Natural killer cell (primary cell): ENCODE results near the gene ZNF728. TPM values are rescaled to one million over a fixed set of nuclear protein-coding genes. Genes with fewer than 3 reads are reported as not detected.
"Not testable (repeated sequence)": the region's sequence is repeated elsewhere in the genome, so short reads cannot be mapped to it uniquely, and the experiment has no call there.

ENCODE experiments used
- ATAC-seq, 3 donors: fragments of 150-1000 bp in 2 of 3; fragments of 200-7000 bp in 1 of 3; cut with Tn5 transposase; 1 replicate in 1 of 3; 2 replicates in 2 of 3; pipeline ENCODE4 v1.10.0; 2021; ENCODE audit warnings: mild to moderate bottlenecking in 2 of 3, moderate library complexity in 2 of 3
- DNase-seq, 2 donors: peaks; one replicate each; pipeline versions ENCODE4 v3.0.0 to v3.0.0-alpha.2; 2013 to 2021; ENCODE audit warnings: mixed read lengths in 1 of 2
- H3K27ac ChIP-seq: one replicate; pipeline ENCODE4 v1.5.1; 2013; ENCODE audit warnings: mild to moderate bottlenecking, low read length
- H3K27me3 ChIP-seq: one replicate; pipeline ENCODE4 v1.6.1; 2013; ENCODE audit warnings: low read length; ENCODE audit not compliant: control insufficient read depth, insufficient read depth
- H3K36me3 ChIP-seq: one replicate; pipeline ENCODE4 v1.6.1; 2013; ENCODE audit warnings: low read length; ENCODE audit not compliant: control insufficient read depth, insufficient read depth
- H3K4me1 ChIP-seq: one replicate; pipeline ENCODE4 v1.6.1; 2013; ENCODE audit warnings: low read length; ENCODE audit not compliant: control insufficient read depth, insufficient read depth
- H3K4me3 ChIP-seq: one replicate; pipeline ENCODE4 v1.5.1; 2013; ENCODE audit warnings: low read length
- H3K9me3 ChIP-seq: one replicate; pipeline ENCODE4 v1.6.1; 2013; ENCODE audit warnings: low read length; ENCODE audit not compliant: control insufficient read depth, insufficient read depth
- H3K27ac Mint-ChIP-seq, 2 donors: one replicate each; pipeline ENCODE4 v1.8.0; 2022; ENCODE audit warnings: mild to moderate bottlenecking in 2 of 2, mixed read lengths in 2 of 2, moderate library complexity in 1 of 2
- H3K27me3 Mint-ChIP-seq, 2 donors: one replicate each; pipeline ENCODE4 v1.8.0; 2022; ENCODE audit warnings: low read depth in 2 of 2, mixed read lengths in 2 of 2
- H3K36me3 Mint-ChIP-seq: one replicate; pipeline ENCODE4 v1.8.0; 2022; ENCODE audit warnings: mixed read lengths
- H3K4me1 Mint-ChIP-seq, 2 donors: one replicate each; pipeline ENCODE4 v1.8.0; 2022; ENCODE audit warnings: mixed read lengths in 2 of 2
- H3K4me3 Mint-ChIP-seq: one replicate; pipeline ENCODE4 v1.8.0; 2022; ENCODE audit warnings: mild to moderate bottlenecking, moderate library complexity, mixed read lengths
- H3K9me3 Mint-ChIP-seq, 2 donors: one replicate each; pipeline ENCODE4 v1.8.0; 2022; ENCODE audit warnings: mixed read lengths in 2 of 2
- WGBS: methylation state at CpG from one replicate; pipeline ENCODE4 v1.1.7; 2013; ENCODE audit warnings: missing lambda C conversion rate; ENCODE audit not compliant: insufficient coverage; 5-methylcytosine and 5-hydroxymethylcytosine counted together
- intact Hi-C: fragments of 100-400 bp; cut with micrococcal nuclease; formaldehyde crosslinking; loops from one replicate; pipeline ENCODE4 v1.14.2; 2022
- total RNA-seq, 4 donors: library from RNA; stranded (reverse); fragments of 120-200 nt in 1 of 4; gene quantifications; one replicate each; pipeline versions ENCODE4 v1.2.3 to v1.2.4, GENCODE V29; 2013 to 2022
- TF ChIP-seq, protein P1 (sequence below): fragments of 200-600 bp; IDR thresholded peaks from one replicate; pipeline ENCODE4 v1.8.0; 2022; ENCODE audit warnings: antibody characterized with exemption

The ZNF728 gene
- total RNA-seq, 3 donors from 2014 or later (not counting 1 experiment from before 2014, with no cell fraction given) = not detected

DNA sequence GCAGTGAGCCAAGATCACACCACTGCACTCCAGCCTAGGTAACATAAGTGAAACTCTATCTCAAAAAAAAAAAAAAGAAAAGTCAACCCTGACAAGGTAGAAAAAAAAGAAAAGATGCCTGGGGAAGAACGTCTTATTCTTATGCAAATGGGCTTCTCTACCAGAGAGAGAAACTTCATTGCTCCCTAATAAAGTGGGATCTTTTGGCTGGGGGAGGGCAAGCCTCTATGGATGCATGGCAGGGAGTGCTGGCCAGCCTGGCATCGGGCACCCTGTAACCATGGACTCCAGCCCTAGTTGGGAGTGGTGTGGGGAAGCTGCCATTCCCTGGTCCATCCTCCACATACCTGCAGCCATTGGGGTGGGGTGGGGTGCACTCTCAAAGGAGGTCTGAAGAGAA lies 30.7 kb upstream of the ZNF728 start:
- WGBS = 43% methylated on average over 1 of the region's 2 CpGs
- H3K4me1 Mint-ChIP-seq = no peaks in the 10 kb centered on the region

GRCh38 chr19:23015660-23016059 lies 12.7 kb upstream of the ZNF728 start:
- ATAC-seq = no peak
- peaks cover 11 to 17% of the 10 kb centered on the region in 2 donors for H3K9me3 Mint-ChIP-seq
- Histone ChIP-seq H3K36me3 (no peaks in the 10 kb centered on the region), H3K4me1 (no peaks in the 10 kb centered on the region), H3K27ac (no peak overlapping the region), H3K9me3 (peaks cover 20% of the 10 kb centered on the region), H3K4me3 (no peak overlapping the region), H3K27me3 (no peaks in the 10 kb centered on the region)
- H3K27ac Mint-ChIP-seq = no peak overlapping the region
- no peaks in the 10 kb centered on the region for H3K27me3 Mint-ChIP-seq
- no peak for DNase-seq
- no peaks in the 10 kb centered on the region for H3K36me3 Mint-ChIP-seq
- H3K4me1 Mint-ChIP-seq = no peaks in the 10 kb centered on the region
- TF ChIP-seq, protein P1, sequence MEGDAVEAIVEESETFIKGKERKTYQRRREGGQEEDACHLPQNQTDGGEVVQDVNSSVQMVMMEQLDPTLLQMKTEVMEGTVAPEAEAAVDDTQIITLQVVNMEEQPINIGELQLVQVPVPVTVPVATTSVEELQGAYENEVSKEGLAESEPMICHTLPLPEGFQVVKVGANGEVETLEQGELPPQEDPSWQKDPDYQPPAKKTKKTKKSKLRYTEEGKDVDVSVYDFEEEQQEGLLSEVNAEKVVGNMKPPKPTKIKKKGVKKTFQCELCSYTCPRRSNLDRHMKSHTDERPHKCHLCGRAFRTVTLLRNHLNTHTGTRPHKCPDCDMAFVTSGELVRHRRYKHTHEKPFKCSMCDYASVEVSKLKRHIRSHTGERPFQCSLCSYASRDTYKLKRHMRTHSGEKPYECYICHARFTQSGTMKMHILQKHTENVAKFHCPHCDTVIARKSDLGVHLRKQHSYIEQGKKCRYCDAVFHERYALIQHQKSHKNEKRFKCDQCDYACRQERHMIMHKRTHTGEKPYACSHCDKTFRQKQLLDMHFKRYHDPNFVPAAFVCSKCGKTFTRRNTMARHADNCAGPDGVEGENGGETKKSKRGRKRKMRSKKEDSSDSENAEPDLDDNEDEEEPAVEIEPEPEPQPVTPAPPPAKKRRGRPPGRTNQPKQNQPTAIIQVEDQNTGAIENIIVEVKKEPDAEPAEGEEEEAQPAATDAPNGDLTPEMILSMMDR = no peak
- intact Hi-C loops = no loop called here
- H3K4me3 Mint-ChIP-seq = no peak overlapping the region

More for the DNA sequence above, 30.7 kb upstream of the ZNF728 start:
- H3K4me1 ChIP-seq = no peaks in the 10 kb centered on the region
- H3K36me3 ChIP-seq = no peaks in the 10 kb centered on the region
- H3K27me3 ChIP-seq = no peaks in the 10 kb centered on the region
- peaks cover 11% of the 10 kb centered on the region for H3K9me3 ChIP-seq
- ATAC-seq (no peak), DNase-seq (no peak)
- no peak overlapping the region for H3K27ac ChIP-seq
- Mint-ChIP-seq H3K9me3 (peaks cover 8 to 17% of the 10 kb centered on the region in 2 donors), H3K27me3 (no peaks in the 10 kb centered on the region), H3K27ac (no peak overlapping the region), H3K36me3 (no peaks in the 10 kb centered on the region), H3K4me3 (no peak overlapping the region)
- TF ChIP-seq, protein P1 = no peak
- no peak overlapping the region for H3K4me3 ChIP-seq
- intact Hi-C loops = no loop called here

GRCh38 chr19:22994957-22995356 lies 8.0 kb downstream of the ZNF728 start:
- H3K4me3 ChIP-seq, H3K36me3 Mint-ChIP-seq, H3K27ac ChIP-seq, H3K4me3 Mint-ChIP-seq, H3K36me3 ChIP-seq, H3K4me1 ChIP-seq, H3K27me3 ChIP-seq, ATAC-seq, DNase-seq, H3K27me3 Mint-ChIP-seq, H3K27ac Mint-ChIP-seq, intact Hi-C loops, H3K4me1 Mint-ChIP-seq, H3K9me3 ChIP-seq: not testable (repeated sequence)
- WGBS = 56% methylated on average over 1 of the region's 1 CpG
- H3K9me3 Mint-ChIP-seq = peaks cover 6 to 13% of the 10 kb centered on the region in 2 donors

GRCh38 chr19:22976248-22976647 lies 26.7 kb downstream of the ZNF728 start:
- TF ChIP-seq, protein P1 = no peak
- peaks cover 49% of the 10 kb centered on the region for H3K36me3 Mint-ChIP-seq
- no peak for DNase-seq
- H3K4me3 Mint-ChIP-seq = no peak overlapping the region
- peaks cover 13% of the 10 kb centered on the region for H3K9me3 ChIP-seq
- no peaks in the 10 kb centered on the region for H3K4me1 ChIP-seq
- no peak overlapping the region for H3K4me3 ChIP-seq
- no peaks in the 10 kb centered on the region for H3K27me3 Mint-ChIP-seq
- H3K36me3 ChIP-seq = no peaks in the 10 kb centered on the region
- WGBS = 93% methylated on average over 2 of the region's 2 CpGs
- H3K9me3 Mint-ChIP-seq = peaks cover 17 to 29% of the 10 kb centered on the region in 2 donors
- H3K27ac Mint-ChIP-seq = no peak overlapping the region
- no peaks in the 10 kb centered on the region for H3K4me1 Mint-ChIP-seq
- no peak overlapping the region for H3K27ac ChIP-seq
- H3K27me3 ChIP-seq = no peaks in the 10 kb centered on the region
- ATAC-seq = no peak
- intact Hi-C loops = no loop called here

- H3K27ac ChIP-seq, H3K27ac Mint-ChIP-seq, H3K4me1 Mint-ChIP-seq, H3K36me3 ChIP-seq, H3K4me3 ChIP-seq, H3K4me1 ChIP-seq, DNase-seq, H3K27me3 ChIP-seq, H3K27me3 Mint-ChIP-seq, H3K4me3 Mint-ChIP-seq, intact Hi-C loops, ATAC-seq: not testable (repeated sequence)
- peaks cover 16 to 26% of the 10 kb centered on the region in 2 donors for H3K9me3 Mint-ChIP-seq
- WGBS = no CpG with 5 or more reads among the region's 1 CpG
- peaks cover 43% of the 10 kb centered on the region for H3K36me3 Mint-ChIP-seq
- peaks cover 13% of the 10 kb centered on the region for H3K9me3 ChIP-seq
Observed at GRCh38 chr19:22975546-22976136, 27.3 kb downstream of the ZNF728 start.
